ENCODE results near the gene MVK.

The MVK gene

GRCh38 chr12:109588461-109589239 is 15.1 kb downstream of the MVK start:
- H3K4me1 ChIP-seq (ENCODE audit: insufficient read depth, low read length, poor library complexity, severe bottlenecking), result no peaks in the 10 kb centered on the region
- no peaks in the 10 kb centered on the region for H3K9me3 ChIP-seq (ENCODE audit: insufficient read depth, low read depth, low read length)
- H3F3A ChIP-seq (ENCODE audit: low read depth), result no peaks in the 10 kb centered on the region
- no peak for TF ChIP-seq EZH2phosphoT487 (IDR thresholded peaks at IDR 0.05; ENCODE audit: borderline replicate concordance)
- TF ChIP-seq CTCF (conservative IDR thresholded peaks at IDR 0.05; ENCODE audit: low read length), result no peak
- no peak overlapping the region for H3K4me3 ChIP-seq (ENCODE audit: low read length, poor library complexity, severe bottlenecking)
- H3K9me2 ChIP-seq (replicated peaks; ENCODE audit: low read depth, low read length), result no peaks in the 10 kb centered on the region
- peaks cover 3% of the 10 kb centered on the region for H4K20me1 ChIP-seq (ENCODE audit: insufficient read depth, low read length, poor library complexity, severe bottlenecking)
- no peak overlapping the region for H3K4me2 ChIP-seq (ENCODE audit: low read depth, low read length, poor library complexity, severe bottlenecking)
- no peak overlapping the region for H3K9ac ChIP-seq (ENCODE audit: low read depth, low read length, poor library complexity, severe bottlenecking)
- no peak overlapping the region for H2AFZ ChIP-seq (ENCODE audit: low read length)
- no peaks in the 10 kb centered on the region for H3K27me3 ChIP-seq (ENCODE audit: insufficient read depth, low read length, poor library complexity, severe bottlenecking)
- peaks cover 30% of the 10 kb centered on the region; the same call in 1 of the 2 replicates for H3K36me3 ChIP-seq (ENCODE audit: insufficient read depth, low read length)
- H3K79me2 ChIP-seq (ENCODE audit: insufficient read depth, low read length), result no peaks in the 10 kb centered on the region

GRCh38 chr12:109589240-109589590 is 15.6 kb downstream of the MVK start:
- peaks cover 24% of the 10 kb centered on the region; the same call in 1 of the 2 replicates for H3K36me3 ChIP-seq (ENCODE audit: insufficient read depth, low read length)
- no peak overlapping the region for H2AFZ ChIP-seq (ENCODE audit: low read length)
- no peaks in the 10 kb centered on the region for H3K27me3 ChIP-seq (ENCODE audit: insufficient read depth, low read length, poor library complexity, severe bottlenecking)
- H3K9ac ChIP-seq (ENCODE audit: low read depth, low read length, poor library complexity, severe bottlenecking), result no peak overlapping the region
- H3K4me2 ChIP-seq (ENCODE audit: low read depth, low read length, poor library complexity, severe bottlenecking), result no peak overlapping the region
- no peaks in the 10 kb centered on the region for H3K79me2 ChIP-seq (ENCODE audit: insufficient read depth, low read length)
- no peak overlapping the region for H3K4me3 ChIP-seq (ENCODE audit: low read length, poor library complexity, severe bottlenecking)
- H3K4me1 ChIP-seq (ENCODE audit: insufficient read depth, low read length, poor library complexity, severe bottlenecking), result no peaks in the 10 kb centered on the region
- H3K9me3 ChIP-seq (ENCODE audit: insufficient read depth, low read depth, low read length), result no peaks in the 10 kb centered on the region
- TF ChIP-seq CTCF (conservative IDR thresholded peaks at IDR 0.05; ENCODE audit: low read length) (no peak), EZH2phosphoT487 (IDR thresholded peaks at IDR 0.05; ENCODE audit: borderline replicate concordance) (no peak)
- no peaks in the 10 kb centered on the region for H3F3A ChIP-seq (ENCODE audit: low read depth)
- H3K9me2 ChIP-seq (replicated peaks; ENCODE audit: low read depth, low read length), result no peaks in the 10 kb centered on the region
- peaks cover 6% of the 10 kb centered on the region for H4K20me1 ChIP-seq (ENCODE audit: insufficient read depth, low read length, poor library complexity, severe bottlenecking)

- H3K4me2 ChIP-seq (ENCODE audit: low read depth, low read length, poor library complexity, severe bottlenecking), result no peak overlapping the region
- TF ChIP-seq CTCF (conservative IDR thresholded peaks at IDR 0.05; ENCODE audit: low read length) (no peak), EZH2phosphoT487 (IDR thresholded peaks at IDR 0.05; ENCODE audit: borderline replicate concordance) (no peak)
- H3K27me3 ChIP-seq (ENCODE audit: insufficient read depth, low read length, poor library complexity, severe bottlenecking), result no peaks in the 10 kb centered on the region
- no peak overlapping the region for H3K9ac ChIP-seq (ENCODE audit: low read depth, low read length, poor library complexity, severe bottlenecking)
- no peak overlapping the region for H2AFZ ChIP-seq (ENCODE audit: low read length)
- peaks cover 23% of the 10 kb centered on the region; the same call in 1 of the 2 replicates for H3K36me3 ChIP-seq (ENCODE audit: insufficient read depth, low read length)
- H3K4me3 ChIP-seq (ENCODE audit: low read length, poor library complexity, severe bottlenecking), result no peak overlapping the region
- H3K4me1 ChIP-seq (ENCODE audit: insufficient read depth, low read length, poor library complexity, severe bottlenecking), result peaks cover 5% of the 10 kb centered on the region
- no peaks in the 10 kb centered on the region for H3K9me3 ChIP-seq (ENCODE audit: insufficient read depth, low read depth, low read length)
- no peaks in the 10 kb centered on the region for H3F3A ChIP-seq (ENCODE audit: low read depth)
- H4K20me1 ChIP-seq (ENCODE audit: insufficient read depth, low read length, poor library complexity, severe bottlenecking), result peaks cover 12% of the 10 kb centered on the region
- H3K9me2 ChIP-seq (replicated peaks; ENCODE audit: low read depth, low read length), result no peaks in the 10 kb centered on the region
- no peaks in the 10 kb centered on the region for H3K79me2 ChIP-seq (ENCODE audit: insufficient read depth, low read length)
Measured at GRCh38 chr12:109589691-109590245, 16.2 kb downstream of the MVK start.
